K562 (cell line): ENCODE measurements around the gene TNFAIP3. TPM values are rescaled to one million over a fixed set of nuclear protein-coding genes. Genes with fewer than 3 reads are reported as not detected.

Experiments
- ATAC-seq: fragments of 200-7000 bp; cut with Tn5 transposase; 3 replicates; pipeline ENCODE4 v1.9.1; 2020; ENCODE audit warnings: moderate library complexity
- BruUV-seq: library from RNA; stranded (reverse); fragments of 400-500 nt; replicated peaks from 2 replicates; lab custom pipeline; 2021; lab: Mats Ljungman, UMichigan
- CTCF ChIA-PET: fragments of 300-600 bp; formaldehyde crosslinking; extraction: SDS; loops from one replicate; lab custom pipeline; 2021; ENCODE audit warnings: low intra/inter-chr PET ratio; lab: Yijun Ruan, JAX
- POLR2A ChIA-PET: fragments of 300-600, 350-650 bp; sonication (Branson Sonifier 250); formaldehyde crosslinking; extraction: SDS; loops from one replicate; lab custom pipeline; 2021; ENCODE audit warnings: antibody characterized with exemption, inconsistent platforms; lab: Yijun Ruan, JAX
- DNase-seq, 4 experiments: peaks; one replicate each; pipeline versions ENCODE4 v3.0.0 to v3.0.0-alpha.2; 2011 to 2018; ENCODE audit warnings: low spot score in 3 of 4, mixed read lengths in 3 of 4; ENCODE audit errors: extremely low read depth in 1 of 4
- FAIRE-seq: peaks from 2 replicates; lab custom pipeline; 2011; peaks lifted over from hg19 to GRCh38; lab: Jason Lieb, UNC
- H2AFZ ChIP-seq: 2 replicates; pipeline ENCODE4 v1.6.0; 2011; ENCODE audit warnings: low read depth, low read length, control low read depth, inconsistent platforms
- H3K27ac ChIP-seq: fragments of 200-600 bp; 3 replicates; pipeline ENCODE4 v1.8.0; 2011; ENCODE audit warnings: low read depth, mild to moderate bottlenecking, control low read depth, inconsistent platforms, low read length, moderate library complexity, mixed read lengths; ENCODE audit errors: extremely low read depth
- H3K27me3 ChIP-seq, 2 experiments: fragments of 300-600 bp in 1 of 2; 2 replicates in 1 of 2; 3 replicates in 1 of 2; pipeline versions ENCODE4 v1.6.0 to v1.8.0; 2011; ENCODE audit warnings: inconsistent platforms in 2 of 2, low read length in 2 of 2, mild to moderate bottlenecking in 1 of 2, mixed read lengths in 1 of 2, moderate library complexity in 1 of 2; ENCODE audit not compliant: control insufficient read depth in 2 of 2, insufficient read depth in 2 of 2
- H3K36me3 ChIP-seq: fragments of 300-600 bp; 3 replicates; pipeline ENCODE4 v1.8.0; 2011; ENCODE audit warnings: mild to moderate bottlenecking, low read length, inconsistent platforms; ENCODE audit not compliant: control insufficient read depth, insufficient read depth
- H3K4me1 ChIP-seq, 2 experiments: fragments of 200-600 bp in 1 of 2; replicated peaks in 1 of 2; 2 replicates in 1 of 2; 3 replicates in 1 of 2; pipeline versions ENCODE4 v1.5.1 to v1.8.0; 2011; ENCODE audit warnings: inconsistent platforms in 2 of 2, low read length in 2 of 2, mild to moderate bottlenecking in 1 of 2, mixed read lengths in 1 of 2, moderate library complexity in 1 of 2; ENCODE audit not compliant: control insufficient read depth in 2 of 2, insufficient read depth in 2 of 2
- H3K4me2 ChIP-seq: 2 replicates; pipeline ENCODE4 v1.6.1; 2011; ENCODE audit warnings: low read length, control low read depth, inconsistent platforms, mixed read lengths; ENCODE audit not compliant: insufficient read depth
- H3K4me3 ChIP-seq: fragments of 200-600 bp; sonication (generic), shearing (Covaris generic); 2 replicates; pipeline ENCODE4 v1.5.1; 2016; ENCODE audit warnings: control low read depth, inconsistent platforms
- H3K79me2 ChIP-seq: fragments of 200-600 bp; 3 replicates; pipeline ENCODE4 v1.8.0; 2011; ENCODE audit warnings: low read length, inconsistent platforms; ENCODE audit not compliant: control insufficient read depth, insufficient read depth
- H3K9ac ChIP-seq, 2 experiments: 2 replicates each; pipeline versions ENCODE4 v1.6.0 to v1.6.1; 2011; ENCODE audit warnings: low read depth in 2 of 2, low read length in 2 of 2, control low read depth in 1 of 2, inconsistent platforms in 1 of 2, mild to moderate bottlenecking in 1 of 2, mixed read lengths in 1 of 2; ENCODE audit not compliant: insufficient read depth in 1 of 2
- H3K9me1 ChIP-seq: one replicate; pipeline ENCODE4 v1.6.0; 2011; ENCODE audit warnings: inconsistent platforms, mild to moderate bottlenecking, low read length, moderate library complexity; ENCODE audit not compliant: control insufficient read depth, insufficient read depth
- H3K9me3 ChIP-seq: replicated peaks from 2 replicates; pipeline ENCODE4 v1.5.1; 2011; ENCODE audit warnings: low read depth, low read length, inconsistent platforms; ENCODE audit not compliant: control insufficient read depth, insufficient read depth
- H4K20me1 ChIP-seq: replicated peaks from 2 replicates; pipeline ENCODE4 v1.6.1; 2011; ENCODE audit warnings: low read length, inconsistent platforms, mixed read lengths; ENCODE audit not compliant: control insufficient read depth, insufficient read depth
- RBFOX2 ChIP-seq: fragments of 200-400 bp; formaldehyde crosslinking; IDR thresholded peaks from 2 replicates; pipeline ENCODE4 v1.6.1; 2017; ENCODE audit warnings: low read depth, mild to moderate bottlenecking, low read length, moderate library complexity
- ZBTB2 ChIP-seq: fragments of 450-650 bp; IDR thresholded peaks from 2 replicates; pipeline ENCODE4 v1.6.1; 2016; ENCODE audit warnings: antibody characterized with exemption
- WGBS: fragments of 100-300 bp; shearing (Covaris generic); methylation state at CpG from one replicate; pipeline ENCODE4 v1.1.6; 2016; ENCODE audit warnings: low coverage, mixed read lengths; ENCODE audit not compliant: insufficient coverage; ENCODE audit errors: missing lambda C conversion rate; 5-methylcytosine and 5-hydroxymethylcytosine counted together
- in situ Hi-C: fragments of 300-500 bp; cut with MboI; formaldehyde crosslinking; loops from 4 replicates; pipeline ENCODE4 v1.15.0; 2018; ENCODE audit warnings: inconsistent platforms, mixed read lengths
- intact Hi-C: fragments of 100-400 bp; cut with micrococcal nuclease; formaldehyde crosslinking; loops from 2 replicates; pipeline ENCODE4 v1.14.2; 2022
- polyA plus RNA-seq, 8 experiments: library from polyadenylated mRNA; depleted of rRNA in 4 of 8; stranded (reverse) in 5 of 8; unstranded in 3 of 8; fragments of >200 nt; fragmentation: Nextera tagmentation in 2 of 8; fragmentation: Illumina TruSeq in 1 of 8; extraction: Ambion mirVana in 2 of 8; extraction: Trizol in 1 of 8; gene quantifications; 2 replicates each; pipeline versions ENCODE4 v1.2.1 to v1.2.3, GENCODE V29; 2011 to 2014; ENCODE audit warnings: inconsistent platforms in 1 of 8, missing spikeins in 1 of 8
- total RNA-seq, 7 experiments: library from RNA; depleted of rRNA in 6 of 7; stranded (reverse); fragments of >200 nt in 6 of 7; fragmentation: Illumina TruSeq in 2 of 7; extraction: Trizol in 2 of 7; gene quantifications; 2 replicates each; pipeline versions ENCODE4 v1.2.1 to v1.2.3, GENCODE V29; 2011 to 2021; ENCODE audit warnings: low replicate concordance in 1 of 7

Gene TNFAIP3
- total and polyA plus RNA-seq, 9 of the 15 experiments (the other 6 are each of a cell fraction or from before 2014, with no cell fraction given), result 0.79 to 17.0 (median 6.4) TPM

GRCh38 chr6:137881522-137881886 lies 14.4 kb downstream of the TNFAIP3 start:
- ChIA-PET CTCF (no interaction called here), POLR2A (interaction anchor here (1.0 to 5.4 kb wide), 10 partner anchors 9 to 710 kb away, joined by 3 to 61 read pairs (median 8); no protein-coding TSS in a partner anchor)
- Histone ChIP-seq H3K36me3 (peaks cover 62% of the 10 kb centered on the region), H3K79me2 (no peaks in the 10 kb centered on the region), H3K9me1 (peaks cover 3% of the 10 kb centered on the region), H2AFZ (no peak overlapping the region), H3K9me3 (no peaks in the 10 kb centered on the region), H3K9ac (no peak overlapping the region), H3K27ac (no peak overlapping the region), H4K20me1 (no peaks in the 10 kb centered on the region), H3K27me3 (no peaks in the 10 kb centered on the region), H3K4me1 (peaks cover 0 to 6% of the 10 kb centered on the region in 2 experiments; a peak in 3 of 5 replicates), H3K4me3 (no peak overlapping the region), H3K4me2 (no peak overlapping the region)
- no TSS peak for BruUV-seq
- FAIRE-seq (no peak), ATAC-seq (no peak), DNase-seq (no peak)
- TF ChIP-seq RBFOX2, result peak; percentile 12; the same call in 1 of the 2 replicates
- no peak for TF ChIP-seq ZBTB2
- WGBS, result 76% methylated on average over 8 of the region's 9 CpGs
- in situ Hi-C loops, result no loop called here
- intact Hi-C loops, result no loop called here
